ENCODE data around the gene RDH14. TPM values are rescaled to one million over a fixed set of nuclear protein-coding genes. Genes with fewer than 3 reads are reported as not detected.

The RDH14 gene
- total RNA-seq, 4 donors from 2014 or later, result 23.5 to 35.8 (median 31.6) TPM

DNA sequence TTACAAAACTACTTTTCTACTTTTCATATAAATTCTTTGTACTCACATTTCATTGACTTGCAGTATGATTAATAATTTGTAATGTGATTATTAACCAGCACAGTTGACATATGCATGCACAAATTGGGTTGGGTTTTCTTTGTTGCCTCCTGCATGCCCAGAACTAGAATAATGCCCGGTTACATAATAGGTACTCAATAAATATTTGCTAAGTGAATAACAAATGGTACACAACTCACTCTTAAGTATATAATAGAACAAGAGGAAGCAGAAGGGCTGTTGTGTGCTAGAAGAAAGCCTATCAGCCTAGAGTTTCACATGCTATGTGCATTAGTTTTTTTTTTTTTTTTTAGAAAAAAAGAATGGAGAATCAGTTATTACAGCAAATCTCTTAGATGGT is 9.3 kb downstream of the RDH14 start:
- TF ChIP-seq, protein P1, sequence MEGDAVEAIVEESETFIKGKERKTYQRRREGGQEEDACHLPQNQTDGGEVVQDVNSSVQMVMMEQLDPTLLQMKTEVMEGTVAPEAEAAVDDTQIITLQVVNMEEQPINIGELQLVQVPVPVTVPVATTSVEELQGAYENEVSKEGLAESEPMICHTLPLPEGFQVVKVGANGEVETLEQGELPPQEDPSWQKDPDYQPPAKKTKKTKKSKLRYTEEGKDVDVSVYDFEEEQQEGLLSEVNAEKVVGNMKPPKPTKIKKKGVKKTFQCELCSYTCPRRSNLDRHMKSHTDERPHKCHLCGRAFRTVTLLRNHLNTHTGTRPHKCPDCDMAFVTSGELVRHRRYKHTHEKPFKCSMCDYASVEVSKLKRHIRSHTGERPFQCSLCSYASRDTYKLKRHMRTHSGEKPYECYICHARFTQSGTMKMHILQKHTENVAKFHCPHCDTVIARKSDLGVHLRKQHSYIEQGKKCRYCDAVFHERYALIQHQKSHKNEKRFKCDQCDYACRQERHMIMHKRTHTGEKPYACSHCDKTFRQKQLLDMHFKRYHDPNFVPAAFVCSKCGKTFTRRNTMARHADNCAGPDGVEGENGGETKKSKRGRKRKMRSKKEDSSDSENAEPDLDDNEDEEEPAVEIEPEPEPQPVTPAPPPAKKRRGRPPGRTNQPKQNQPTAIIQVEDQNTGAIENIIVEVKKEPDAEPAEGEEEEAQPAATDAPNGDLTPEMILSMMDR (IDR thresholded peaks at IDR 0.05), result no peak
- DNase-seq (ENCODE audit: low spot score), result no peak
- no peak for ATAC-seq (ENCODE audit: low FRiP score)

DNA sequence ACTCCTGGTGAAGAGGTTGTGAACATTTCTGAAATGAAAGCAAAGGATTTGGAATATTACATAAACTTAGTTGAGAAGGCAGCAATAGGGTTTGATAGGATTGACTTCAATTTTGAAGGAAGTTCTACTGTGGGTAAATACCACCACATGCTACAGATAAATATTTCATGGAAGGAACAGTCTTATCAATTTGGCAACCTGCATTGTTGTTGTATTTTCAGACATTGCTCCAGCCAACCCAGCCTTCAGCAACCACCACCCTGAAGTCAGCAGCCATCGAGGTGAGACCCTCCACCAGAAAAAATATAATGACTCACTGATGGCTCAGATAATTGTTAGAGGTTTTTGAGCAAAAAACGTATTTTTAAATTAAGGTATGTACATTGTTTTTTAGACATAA is 10.0 kb downstream of the RDH14 start:
- TF ChIP-seq, protein P1 (IDR thresholded peaks at IDR 0.05), result no peak
- ATAC-seq (ENCODE audit: low FRiP score) (no peak), DNase-seq (ENCODE audit: low spot score) (no peak)

DNA sequence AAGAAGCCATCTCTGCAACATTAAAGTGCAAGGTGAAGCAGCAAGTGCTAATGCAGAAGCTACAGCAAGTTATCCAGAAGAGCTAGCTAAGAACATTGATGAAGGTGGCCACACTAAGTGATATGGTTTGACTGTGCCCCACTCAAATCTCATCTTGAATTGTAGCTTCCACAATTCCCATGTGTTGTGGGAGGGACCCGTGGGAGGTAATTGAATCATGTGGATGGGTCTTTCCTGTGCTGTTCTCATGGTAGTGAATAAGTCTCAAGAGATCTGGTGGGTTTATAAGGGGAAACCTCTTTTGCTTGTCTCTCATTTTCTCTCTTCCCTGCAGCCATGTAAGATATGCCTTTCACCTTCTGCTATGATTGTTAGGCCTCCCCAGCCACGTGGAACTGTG is 11.4 kb downstream of the RDH14 start:
- ATAC-seq (ENCODE audit: low FRiP score) (no peak), DNase-seq (ENCODE audit: low spot score) (no peak)
- TF ChIP-seq, protein P1 (IDR thresholded peaks at IDR 0.05), result no peak

DNA sequence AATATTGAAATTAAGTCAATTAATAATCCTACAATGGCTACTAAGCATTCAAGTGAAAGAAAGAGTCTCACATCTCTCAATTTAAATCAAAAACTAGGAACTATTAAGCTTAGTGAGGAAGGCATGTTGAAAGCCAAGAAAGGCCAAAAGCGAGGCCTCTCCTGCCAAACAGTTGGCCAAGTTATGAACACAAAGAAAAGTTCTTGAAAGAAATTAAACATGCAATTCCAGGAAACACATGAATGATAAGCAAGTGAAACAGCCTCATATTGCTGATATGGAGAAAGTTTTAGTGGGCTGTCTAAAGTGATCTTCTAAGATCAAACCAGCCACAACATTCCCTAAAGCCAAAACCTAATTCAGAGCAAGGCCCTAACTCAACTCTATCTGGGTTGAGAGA is 11.8 kb downstream of the RDH14 start:
- DNase-seq (ENCODE audit: low spot score), result no peak
- TF ChIP-seq, protein P1 (IDR thresholded peaks at IDR 0.05), result no peak
- ATAC-seq (ENCODE audit: low FRiP score), result no peak

DNA sequence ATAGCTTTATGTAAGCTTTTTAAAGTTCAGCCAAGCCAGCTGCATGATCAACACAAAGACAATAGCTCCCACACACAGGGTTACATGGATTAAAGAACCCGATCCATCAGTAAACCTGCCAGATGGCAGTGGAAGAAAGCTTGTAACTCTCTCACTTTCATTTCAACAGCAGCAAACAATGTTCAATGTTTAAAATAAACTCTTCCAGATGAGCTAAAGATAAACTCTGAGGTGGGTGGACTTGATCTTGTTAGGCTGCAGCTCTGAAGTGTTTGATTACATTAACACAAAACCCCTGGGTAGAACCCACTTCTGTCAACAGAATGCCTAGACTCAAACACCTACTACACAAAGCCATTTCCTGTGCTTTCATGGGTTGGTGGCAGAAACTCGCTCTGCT is 13.9 kb downstream of the RDH14 start:
- DNase-seq (ENCODE audit: low spot score) (no peak), ATAC-seq (ENCODE audit: low FRiP score) (no peak)

DNA sequence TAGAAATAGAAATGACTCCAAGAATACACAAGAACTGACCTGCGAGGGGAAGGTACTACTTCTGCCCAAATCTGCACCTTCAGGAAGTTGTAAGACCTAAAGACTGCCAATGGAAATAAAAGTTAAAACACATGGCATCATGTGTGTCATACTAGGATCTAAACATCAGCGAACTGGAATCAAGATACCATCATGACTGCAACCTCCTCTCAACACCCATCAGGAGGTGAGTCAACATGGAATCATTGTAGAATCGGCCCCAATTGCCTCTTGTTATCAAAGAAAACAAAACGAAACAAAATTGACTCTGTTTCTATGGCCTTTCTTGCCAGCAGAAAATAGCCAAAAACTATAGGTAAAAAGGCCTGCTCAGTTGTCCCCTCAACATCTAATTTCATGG is 15.1 kb downstream of the RDH14 start:
- TF ChIP-seq, protein P1 (IDR thresholded peaks at IDR 0.05), result no peak

More for the DNA sequence above, 13.9 kb downstream of the RDH14 start:
- TF ChIP-seq, protein P1 (IDR thresholded peaks at IDR 0.05), result no peak

DNA sequence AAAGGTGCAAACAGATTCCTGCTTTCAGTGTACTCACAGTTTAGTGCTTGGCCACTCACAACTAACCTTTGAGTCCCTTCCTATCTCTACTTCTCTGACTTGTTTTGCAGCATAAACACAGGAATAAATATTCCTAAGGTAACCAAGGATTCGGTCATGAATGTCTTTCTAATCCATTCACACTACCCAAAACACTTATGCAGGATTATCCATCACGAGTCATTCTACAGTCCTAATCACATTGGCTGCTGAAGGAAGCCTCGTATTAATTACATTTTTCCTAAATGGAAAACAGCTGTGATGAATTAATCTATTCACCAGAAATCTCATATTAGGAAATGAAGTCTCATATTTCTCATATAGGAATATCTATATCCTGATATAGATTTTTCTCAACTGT is 16.3 kb downstream of the RDH14 start:
- TF ChIP-seq, protein P1 (IDR thresholded peaks at IDR 0.05), result no peak
- DNase-seq (ENCODE audit: low spot score) (no peak), ATAC-seq (ENCODE audit: low FRiP score) (no peak)

More for the DNA sequence above, 15.1 kb downstream of the RDH14 start:
- no peak for DNase-seq (ENCODE audit: low spot score)
- ATAC-seq (ENCODE audit: low FRiP score), result no peak
